ENCODE data around the gene ACAP3. TPM values are rescaled to one million over a fixed set of nuclear protein-coding genes. Genes with fewer than 3 reads are reported as not detected.

The ACAP3 gene
- total RNA-seq = 75.5 TPM
- polyA plus RNA-seq = 1 to 10 TPM; 2.7 to 9.0 (median 4.1) TPM

GRCh38 chr1:1307923-1308755, at the start of gene ACAP3, which contains the start of gene PUSL1:
Gene ACAP3 (minus strand): TSS chr1:1307930. CDS start chr1:1307815, 115 bp downstream.
Gene PUSL1 (plus strand): TSS chr1:1308597. CDS start chr1:1308644, 47 bp downstream.
- Mint-ChIP-seq H3K27ac (peak within 1 kb of the TSS; percentile 75 to 92 (median 91)), H3K27me3 (no peaks in the 10 kb centered on the region), H3K36me3 (no peaks in the 10 kb centered on the region), H3K9me3 (peaks cover 0 to 3% (median 0%) of the 10 kb centered on the region in 7 donors), H3K4me3 (peak within 1 kb of the TSS; percentile 87 to 94 (median 91)), H3K4me1 (peaks cover 0 to 26% (median 8%) of the 10 kb centered on the region in 4 donors)
- Histone ChIP-seq H3K27ac (ENCODE audit: insufficient read depth, low read length, poor library complexity, severe bottlenecking) (peak within 1 kb of the TSS; percentile 89), H3K4me3 (ENCODE audit: low read depth, low read length) (peak within 1 kb of the TSS; percentile 71), H3K27me3 (ENCODE audit: control insufficient read depth, insufficient read depth, low read length) (no peaks in the 10 kb centered on the region), H3K4me1 (ENCODE audit: control insufficient read depth, insufficient read depth, low read length, poor library complexity, severe bottlenecking) (peaks cover 46% of the 10 kb centered on the region), H3K9me3 (ENCODE audit: control insufficient read depth in 2 of 2, low read length in 2 of 2) (no peaks in the 10 kb centered on the region), H3K36me3 (ENCODE audit: control insufficient read depth, insufficient read depth, low read length) (peaks cover 11% of the 10 kb centered on the region)
- DNase-seq (peak; percentile 82 to 95 (median 92)), ATAC-seq (ENCODE audit: low read depth in 2 of 2) (peak; percentile 69 to 74)

DNA sequence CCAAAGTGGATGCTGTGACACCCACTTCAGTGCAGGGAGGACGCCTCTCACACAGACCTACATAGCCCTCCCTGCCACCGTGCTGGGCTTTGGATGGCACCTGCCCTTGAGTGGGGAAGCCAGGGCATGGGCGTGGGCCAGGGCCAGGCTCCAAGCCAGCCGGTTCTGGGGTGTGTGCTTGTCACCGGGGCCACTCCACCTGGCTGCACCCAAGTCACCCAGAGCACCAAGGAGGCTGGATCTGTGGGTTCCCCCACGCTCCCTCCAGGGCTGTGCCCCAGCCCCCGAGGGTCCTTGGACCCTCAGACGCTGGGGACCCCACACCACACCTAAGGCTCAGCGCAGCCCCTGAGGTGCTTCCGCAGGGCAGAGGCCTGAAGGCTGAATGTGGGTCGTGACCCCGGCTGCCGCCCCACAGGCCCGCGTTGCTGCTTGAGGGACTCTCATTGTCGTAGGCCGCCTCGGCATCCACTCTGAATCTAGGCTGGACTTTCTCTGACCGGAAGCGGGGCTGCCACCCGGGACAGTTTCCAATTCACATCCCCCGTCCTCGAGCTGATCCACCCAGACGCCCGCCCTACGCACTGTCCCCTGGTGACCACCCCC, 49.2 kb upstream of the ACAP3 start:
- H3K27me3 ChIP-seq (ENCODE audit: control insufficient read depth, insufficient read depth, low read length) = no peaks in the 10 kb centered on the region
- H3K27ac ChIP-seq (ENCODE audit: insufficient read depth, low read length, poor library complexity, severe bottlenecking) = no peak overlapping the region
- peaks cover 0 to 22% (median 1%) of the 10 kb centered on the region in 4 donors for H3K4me1 Mint-ChIP-seq
- no peak overlapping the region for H3K4me3 ChIP-seq (ENCODE audit: low read depth, low read length)
- H3K36me3 ChIP-seq (ENCODE audit: control insufficient read depth, insufficient read depth, low read length) = no peaks in the 10 kb centered on the region
- no peak for DNase-seq
- no peaks in the 10 kb centered on the region for H3K9me3 ChIP-seq (ENCODE audit: control insufficient read depth in 2 of 2, low read length in 2 of 2)
- H3K4me1 ChIP-seq (ENCODE audit: control insufficient read depth, insufficient read depth, low read length, poor library complexity, severe bottlenecking) = peaks cover 29% of the 10 kb centered on the region
- peak overlapping the region in 1 of 3 donors; percentile 42 for H3K27ac Mint-ChIP-seq
- H3K4me3 Mint-ChIP-seq = no peak overlapping the region
- H3K27me3 Mint-ChIP-seq = peaks cover 29% of the 10 kb centered on the region
- no peak for ATAC-seq (ENCODE audit: low read depth in 2 of 2)
- no peaks in the 10 kb centered on the region for H3K9me3 Mint-ChIP-seq
- H3K36me3 Mint-ChIP-seq = no peaks in the 10 kb centered on the region

DNA sequence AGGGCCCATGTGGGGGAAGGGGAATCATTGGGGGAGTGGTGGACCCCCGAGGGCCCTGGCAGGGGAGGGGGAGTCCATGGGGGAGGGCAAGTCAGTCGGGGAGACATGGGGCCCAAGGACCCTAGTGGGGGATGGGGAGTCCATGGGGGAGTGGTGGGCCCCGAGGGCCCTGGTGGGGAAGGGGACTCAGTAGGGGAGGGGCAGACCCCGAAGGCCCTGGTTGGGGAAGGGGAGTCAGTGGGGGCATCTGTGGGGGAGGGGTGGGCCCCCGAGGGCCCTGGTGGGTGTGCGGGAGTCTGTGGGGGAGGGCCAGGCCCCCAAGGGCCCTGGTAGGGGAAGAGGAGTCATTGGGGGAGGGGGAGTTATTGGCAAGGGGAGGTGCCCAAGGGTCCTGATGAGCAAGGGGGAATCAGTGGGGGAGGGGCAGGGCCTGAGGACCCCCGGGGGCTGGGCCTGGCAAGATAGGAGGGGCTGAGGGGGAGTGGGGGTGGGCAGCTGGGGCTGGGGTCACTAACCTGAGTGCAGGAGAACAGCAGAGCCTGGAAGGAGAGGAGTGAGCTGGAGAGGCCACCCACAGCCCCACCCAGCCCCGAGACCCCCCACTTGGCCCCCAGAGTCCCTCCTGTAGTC, 48.6 kb upstream of the ACAP3 start:
- no peak overlapping the region for H3K4me3 ChIP-seq (ENCODE audit: low read depth, low read length)
- H3K27me3 ChIP-seq (ENCODE audit: control insufficient read depth, insufficient read depth, low read length) = no peaks in the 10 kb centered on the region
- H3K4me1 Mint-ChIP-seq = peaks cover 0 to 22% (median 1%) of the 10 kb centered on the region in 4 donors
- H3K9me3 ChIP-seq (ENCODE audit: control insufficient read depth in 2 of 2, low read length in 2 of 2) = no peaks in the 10 kb centered on the region
- H3K36me3 ChIP-seq (ENCODE audit: control insufficient read depth, insufficient read depth, low read length) = no peaks in the 10 kb centered on the region
- DNase-seq (no peak), ATAC-seq (ENCODE audit: low read depth in 2 of 2) (no peak)
- H3K27ac Mint-ChIP-seq = no peak overlapping the region
- H3K27ac ChIP-seq (ENCODE audit: insufficient read depth, low read length, poor library complexity, severe bottlenecking) = no peak overlapping the region
- peaks cover 29% of the 10 kb centered on the region for H3K4me1 ChIP-seq (ENCODE audit: control insufficient read depth, insufficient read depth, low read length, poor library complexity, severe bottlenecking)
- no peaks in the 10 kb centered on the region for H3K9me3 Mint-ChIP-seq
- peaks cover 32% of the 10 kb centered on the region for H3K27me3 Mint-ChIP-seq
- no peak overlapping the region for H3K4me3 Mint-ChIP-seq
- no peaks in the 10 kb centered on the region for H3K36me3 Mint-ChIP-seq

GRCh38 chr1:1355416-1355815, 47.7 kb upstream of the ACAP3 start:
- peaks cover 32% of the 10 kb centered on the region for H3K27me3 Mint-ChIP-seq
- peaks cover 29% of the 10 kb centered on the region for H3K4me1 ChIP-seq (ENCODE audit: control insufficient read depth, insufficient read depth, low read length, poor library complexity, severe bottlenecking)
- H3K27me3 ChIP-seq (ENCODE audit: control insufficient read depth, insufficient read depth, low read length) = no peaks in the 10 kb centered on the region
- H3K9me3 ChIP-seq (ENCODE audit: control insufficient read depth in 2 of 2, low read length in 2 of 2) = no peaks in the 10 kb centered on the region
- peaks cover 0 to 22% (median 0%) of the 10 kb centered on the region in 4 donors for H3K4me1 Mint-ChIP-seq
- H3K4me3 ChIP-seq (ENCODE audit: low read depth, low read length) = no peak overlapping the region
- ATAC-seq (ENCODE audit: low read depth in 2 of 2) (no peak), DNase-seq (no peak)
- no peak overlapping the region for H3K27ac ChIP-seq (ENCODE audit: insufficient read depth, low read length, poor library complexity, severe bottlenecking)
- H3K4me3 Mint-ChIP-seq = no peak overlapping the region
- H3K36me3 Mint-ChIP-seq = no peaks in the 10 kb centered on the region
- no peaks in the 10 kb centered on the region for H3K9me3 Mint-ChIP-seq
- no peak overlapping the region for H3K27ac Mint-ChIP-seq
- H3K36me3 ChIP-seq (ENCODE audit: control insufficient read depth, insufficient read depth, low read length) = no peaks in the 10 kb centered on the region

- Mint-ChIP-seq H3K9me3 (no peaks in the 10 kb centered on the region), H3K4me3 (peak overlapping the region in 2 of 4 donors; percentile 15 to 35), H3K36me3 (no peaks in the 10 kb centered on the region), H3K27ac (no peak overlapping the region), H3K27me3 (peaks cover 32% of the 10 kb centered on the region), H3K4me1 (peaks cover 0 to 22% (median 0%) of the 10 kb centered on the region in 4 donors)
- Histone ChIP-seq H3K9me3 (ENCODE audit: control insufficient read depth in 2 of 2, low read length in 2 of 2) (no peaks in the 10 kb centered on the region), H3K36me3 (ENCODE audit: control insufficient read depth, insufficient read depth, low read length) (no peaks in the 10 kb centered on the region), H3K27me3 (ENCODE audit: control insufficient read depth, insufficient read depth, low read length) (no peaks in the 10 kb centered on the region), H3K27ac (ENCODE audit: insufficient read depth, low read length, poor library complexity, severe bottlenecking) (no peak overlapping the region), H3K4me1 (ENCODE audit: control insufficient read depth, insufficient read depth, low read length, poor library complexity, severe bottlenecking) (peaks cover 29% of the 10 kb centered on the region), H3K4me3 (ENCODE audit: low read depth, low read length) (no peak overlapping the region)
- no peak for ATAC-seq (ENCODE audit: low read depth in 2 of 2)
- DNase-seq = no peak
These were observed 46.8 kb upstream of the ACAP3 start for GRCh38 chr1:1354271-1355247.

GRCh38 chr1:1353389-1354151, 45.8 kb upstream of the ACAP3 start:
- no peaks in the 10 kb centered on the region for H3K36me3 Mint-ChIP-seq
- H3K4me3 Mint-ChIP-seq = peak overlapping the region in 2 of 4 donors; percentile 77 to 84
- Histone ChIP-seq H3K4me3 (ENCODE audit: low read depth, low read length) (no peak overlapping the region), H3K27me3 (ENCODE audit: control insufficient read depth, insufficient read depth, low read length) (no peaks in the 10 kb centered on the region), H3K36me3 (ENCODE audit: control insufficient read depth, insufficient read depth, low read length) (no peaks in the 10 kb centered on the region), H3K4me1 (ENCODE audit: control insufficient read depth, insufficient read depth, low read length, poor library complexity, severe bottlenecking) (peaks cover 28% of the 10 kb centered on the region), H3K27ac (ENCODE audit: insufficient read depth, low read length, poor library complexity, severe bottlenecking) (no peak overlapping the region), H3K9me3 (ENCODE audit: control insufficient read depth in 2 of 2, low read length in 2 of 2) (no peaks in the 10 kb centered on the region)
- ATAC-seq (ENCODE audit: low read depth in 2 of 2) (no peak), DNase-seq (no peak)
- H3K9me3 Mint-ChIP-seq = no peaks in the 10 kb centered on the region
- peaks cover 0 to 19% (median 0%) of the 10 kb centered on the region in 4 donors for H3K4me1 Mint-ChIP-seq
- H3K27ac Mint-ChIP-seq = no peak overlapping the region
- H3K27me3 Mint-ChIP-seq = peaks cover 26% of the 10 kb centered on the region
